Measurements from ENCODE around the gene RRP15.
"Not testable (repeated sequence)": the region's sequence is repeated elsewhere in the genome, so short reads cannot be mapped to it uniquely, and the experiment has no call there.

RRP15 gene

GRCh38 chr1:218317061-218317460, 32.0 kb downstream of the RRP15 start:
- no peak overlapping the region for H3K27ac ChIP-seq
- no peak for TF ChIP-seq CTCF (conservative IDR thresholded peaks at IDR 0.05)

GRCh38 chr1:218320182-218320581, 35.1 kb downstream of the RRP15 start:
- H3K27ac ChIP-seq: not testable (repeated sequence)

GRCh38 chr1:218322762-218323161, 37.7 kb downstream of the RRP15 start:
- no peak overlapping the region for H3K27ac ChIP-seq
- TF ChIP-seq CTCF (conservative IDR thresholded peaks at IDR 0.05): no peak

- TF ChIP-seq CTCF (conservative IDR thresholded peaks at IDR 0.05): no peak
- H3K27ac ChIP-seq: no peak overlapping the region
Measured at GRCh38 chr1:218323568-218324225, 38.6 kb downstream of the RRP15 start.

GRCh38 chr1:218324226-218324580, 39.1 kb downstream of the RRP15 start:
- no peak for TF ChIP-seq CTCF (conservative IDR thresholded peaks at IDR 0.05)
- no peak overlapping the region for H3K27ac ChIP-seq

GRCh38 chr1:218328769-218329168, 43.7 kb downstream of the RRP15 start:
- no peak for TF ChIP-seq CTCF (conservative IDR thresholded peaks at IDR 0.05)
- no peak overlapping the region for H3K27ac ChIP-seq

- no peak overlapping the region for H3K27ac ChIP-seq
Measured at GRCh38 chr1:218330043-218330623, 45.0 kb downstream of the RRP15 start.

More at GRCh38 chr1:218330043-218330623, 45.0 kb downstream of the RRP15 start:
- TF ChIP-seq CTCF (conservative IDR thresholded peaks at IDR 0.05): peak; percentile 67
